GM18507 (cell line): ENCODE results near the gene REPS1.

Experiments
- DNase-seq: peaks from one replicate; pipeline ENCODE4 v3.0.0; 2011; ENCODE audit warnings: low read depth; ENCODE audit not compliant: insufficient read length; ENCODE audit errors: extremely low spot score
- FAIRE-seq: peaks from 2 replicates; lab custom pipeline; 2011; peaks lifted over from hg19 to GRCh38; lab: Jason Lieb, UNC

Gene REPS1

GRCh38 chr6:138977242-138977641 is 10.8 kb downstream of the REPS1 start:
- DNase-seq: no peak
- FAIRE-seq: no peak

- DNase-seq (no peak), FAIRE-seq (no peak)
These were observed 12.2 kb downstream of the REPS1 start for GRCh38 chr6:138975815-138976214.

GRCh38 chr6:138973466-138974153 is 14.4 kb downstream of the REPS1 start:
- FAIRE-seq (no peak), DNase-seq (no peak)

GRCh38 chr6:138972226-138972665 is 15.8 kb downstream of the REPS1 start:
- DNase-seq (no peak), FAIRE-seq (no peak)

- FAIRE-seq: no peak
- DNase-seq: no peak
These were observed 16.5 kb downstream of the REPS1 start for GRCh38 chr6:138971601-138972000.

GRCh38 chr6:138970856-138971425 is 17.1 kb downstream of the REPS1 start:
- FAIRE-seq (no peak), DNase-seq (no peak)

GRCh38 chr6:138970159-138970558 is 17.9 kb downstream of the REPS1 start:
- FAIRE-seq (no peak), DNase-seq (no peak)

- no peak for DNase-seq
- FAIRE-seq: no peak
These were observed 21.2 kb downstream of the REPS1 start for GRCh38 chr6:138966870-138967269.

- no peak for FAIRE-seq
- DNase-seq: no peak
These were observed 22.1 kb downstream of the REPS1 start for GRCh38 chr6:138965971-138966370.

- DNase-seq (no peak), FAIRE-seq (no peak)
These were observed 22.7 kb downstream of the REPS1 start for GRCh38 chr6:138965291-138965874.

- no peak for DNase-seq
- no peak for FAIRE-seq
These were observed 24.0 kb downstream of the REPS1 start for GRCh38 chr6:138964012-138964411.

GRCh38 chr6:138963531-138963930 is 24.5 kb downstream of the REPS1 start:
- no peak for DNase-seq
- FAIRE-seq: no peak

- no peak for FAIRE-seq
- DNase-seq: no peak
These were observed 24.9 kb downstream of the REPS1 start for GRCh38 chr6:138963119-138963518.

- FAIRE-seq (no peak), DNase-seq (no peak)
These were observed 28.5 kb downstream of the REPS1 start for GRCh38 chr6:138959521-138959920.

GRCh38 chr6:138958595-138958994 is 29.5 kb downstream of the REPS1 start:
- FAIRE-seq: no peak
- DNase-seq: no peak

GRCh38 chr6:138957903-138958302 is 30.1 kb downstream of the REPS1 start:
- DNase-seq (no peak), FAIRE-seq (no peak)

GRCh38 chr6:138957484-138957883 is 30.6 kb downstream of the REPS1 start:
- no peak for FAIRE-seq
- DNase-seq: no peak

- no peak for DNase-seq
- no peak for FAIRE-seq
These were observed 31.7 kb downstream of the REPS1 start for GRCh38 chr6:138956244-138956924.

- DNase-seq (no peak), FAIRE-seq (no peak)
These were observed 32.8 kb downstream of the REPS1 start for GRCh38 chr6:138955262-138955661.

GRCh38 chr6:138953451-138953850 is 34.6 kb downstream of the REPS1 start:
- peak; percentile 84 for FAIRE-seq
- DNase-seq: no peak
